Stimulated activated CD4-positive, alpha-beta T cell treated with anti-CD3 and anti-CD28 coated beads, Interleukin-15, amount 100 ng/mL, for 1 hour (primary cell): ENCODE results near the gene TFAP2C.
"Not testable (repeated sequence)": the region's sequence is repeated elsewhere in the genome, so short reads cannot be mapped to it uniquely, and the experiment has no call there.

Experiments
- DNase-seq, 2 donors: peaks; one replicate each; pipeline ENCODE4 v3.0.0-alpha.2; 2020; ENCODE audit warnings: low read depth in 1 of 2, low spot score in 1 of 2

The TFAP2C gene

GRCh38 chr20:56614196-56614595 lies 14.9 kb upstream of the TFAP2C start:
- no peak for DNase-seq

DNA sequence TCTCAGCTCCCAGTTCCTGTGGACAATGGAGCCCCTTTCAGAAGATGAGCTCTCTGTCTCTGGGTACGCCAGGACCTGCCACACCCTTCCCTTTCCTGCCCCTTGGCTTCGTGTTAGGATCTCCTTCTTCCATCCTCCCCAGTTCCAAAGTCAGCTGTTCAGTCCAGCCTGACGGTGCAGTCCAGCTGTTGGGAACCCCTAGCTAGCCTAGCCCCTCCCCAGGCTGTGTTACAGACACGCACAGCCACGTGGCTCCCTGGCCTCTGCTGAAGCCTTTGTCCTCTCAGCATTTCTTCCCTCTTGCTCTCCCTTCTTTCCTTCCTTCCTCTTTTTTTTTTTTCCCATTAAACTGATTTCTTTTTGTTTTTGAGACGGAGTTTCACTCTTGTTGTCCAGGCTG lies 12.4 kb upstream of the TFAP2C start:
- no peak for DNase-seq

- no peak for DNase-seq
Observed at GRCh38 chr20:56617489-56617888, 11.6 kb upstream of the TFAP2C start.

DNA sequence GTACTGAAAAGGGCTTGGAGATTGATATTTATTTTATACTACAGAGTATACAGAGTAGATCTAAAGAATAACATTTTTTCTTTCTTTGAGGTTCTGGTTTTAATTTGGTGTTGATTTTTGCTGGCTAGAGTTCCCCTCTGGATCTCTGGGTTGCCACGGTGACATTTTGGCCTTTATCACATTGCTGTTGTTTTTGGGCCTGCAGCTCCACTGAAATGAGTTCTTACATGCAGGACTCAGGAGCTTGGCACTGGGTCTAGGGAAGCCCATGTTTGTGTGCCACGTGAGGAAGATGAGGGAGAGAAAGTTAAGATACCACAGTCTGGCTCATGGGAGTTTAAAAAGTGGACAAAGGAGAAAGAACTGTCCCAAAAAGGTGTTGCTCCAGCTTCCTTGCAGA lies 7.4 kb upstream of the TFAP2C start:
- DNase-seq, result no peak

- not testable (repeated sequence) for DNase-seq
Observed at GRCh38 chr20:56623930-56624329, 5.2 kb upstream of the TFAP2C start.

GRCh38 chr20:56624786-56625681 lies 4.1 kb upstream of the TFAP2C start:
- DNase-seq, result no peak

- DNase-seq, result no peak
Observed at GRCh38 chr20:56625837-56626236, 3.3 kb upstream of the TFAP2C start.

DNA sequence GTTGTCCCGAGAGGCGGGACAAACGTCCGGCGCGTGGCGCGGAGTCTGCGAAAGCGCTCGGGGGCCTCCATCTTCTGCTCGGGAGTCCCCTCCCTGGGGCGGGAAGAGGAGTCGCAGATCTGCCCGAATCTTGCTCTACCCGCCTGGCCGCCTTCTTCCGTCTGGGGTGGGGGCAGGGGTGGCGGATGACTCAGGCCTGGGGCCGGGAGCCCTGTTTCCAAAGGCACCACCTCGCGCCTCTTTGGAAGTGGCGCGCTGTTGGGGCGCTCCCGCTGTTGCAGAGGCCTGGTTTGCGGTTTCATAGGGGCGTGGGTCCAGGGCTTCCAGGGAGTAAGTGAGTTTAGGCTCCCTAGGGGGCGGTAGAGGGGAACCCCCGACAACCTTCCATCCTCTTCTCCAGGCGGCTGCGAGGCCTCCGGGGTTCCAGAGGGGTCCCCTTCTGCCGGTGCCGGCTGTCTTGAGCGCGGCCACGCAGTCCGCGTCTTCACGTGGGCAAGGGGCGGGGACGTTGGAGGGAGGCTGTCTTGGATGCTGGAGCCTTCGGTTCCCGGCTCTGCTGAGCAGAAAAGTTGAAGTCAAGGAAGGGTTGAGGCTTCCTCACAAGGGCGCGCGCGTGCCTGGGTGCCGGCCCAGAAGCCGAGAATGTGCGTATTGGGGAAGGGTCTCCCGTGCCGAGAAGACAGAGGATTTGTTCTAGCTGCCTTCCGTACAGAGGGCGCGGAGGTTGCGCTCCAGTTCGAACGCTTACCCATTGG lies 2.6 kb upstream of the TFAP2C start:
- no peak for DNase-seq

- no peak for DNase-seq
Observed at GRCh38 chr20:56627122-56628014, 1.7 kb upstream of the TFAP2C start.

DNA sequence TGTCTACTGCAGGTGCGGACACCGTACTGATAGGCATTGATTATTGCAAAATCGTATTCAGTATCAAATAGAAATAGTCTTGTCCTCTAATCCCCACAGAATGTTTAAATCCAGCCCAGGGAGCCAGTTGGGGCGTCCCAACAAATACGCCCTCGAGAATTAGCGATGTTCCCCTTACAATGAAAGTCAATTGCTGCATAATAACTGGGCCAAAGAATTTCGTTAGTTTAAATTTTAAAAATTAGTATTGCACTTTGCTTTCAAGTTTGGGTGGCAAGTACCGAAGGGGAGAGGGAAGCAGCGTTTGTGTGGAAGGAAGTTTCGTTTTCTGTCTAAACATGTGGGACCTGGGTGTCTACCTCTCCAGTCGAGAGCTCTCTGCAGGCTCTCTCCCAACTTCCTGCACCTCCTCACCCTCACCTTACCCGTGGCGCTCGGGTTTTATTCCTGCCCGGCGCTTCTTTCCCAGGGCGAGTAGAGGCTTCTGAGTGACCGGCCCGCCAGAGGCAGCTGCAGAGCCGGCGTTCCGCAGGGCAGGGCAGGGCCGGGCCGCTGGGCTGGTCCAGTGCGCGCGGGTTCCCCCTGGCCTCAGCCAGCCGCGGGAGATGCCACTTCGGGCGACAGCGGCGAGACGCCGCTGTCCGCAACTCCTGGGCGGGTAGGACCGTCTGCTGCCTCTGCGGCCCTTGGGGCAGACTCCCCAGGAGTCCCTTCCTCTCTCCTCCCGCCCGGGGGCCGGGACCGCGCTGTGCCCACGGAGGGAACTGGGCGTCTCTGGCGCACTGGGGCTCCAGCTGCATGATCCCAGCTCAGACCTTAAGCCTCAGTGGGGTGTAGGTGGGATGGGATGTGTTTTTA lies 862 bp upstream of the TFAP2C start:
- DNase-seq, result no peak

GRCh38 chr20:56629464-56630085 lies 469 bp downstream of the TFAP2C start:
- DNase-seq, result no peak

DNA sequence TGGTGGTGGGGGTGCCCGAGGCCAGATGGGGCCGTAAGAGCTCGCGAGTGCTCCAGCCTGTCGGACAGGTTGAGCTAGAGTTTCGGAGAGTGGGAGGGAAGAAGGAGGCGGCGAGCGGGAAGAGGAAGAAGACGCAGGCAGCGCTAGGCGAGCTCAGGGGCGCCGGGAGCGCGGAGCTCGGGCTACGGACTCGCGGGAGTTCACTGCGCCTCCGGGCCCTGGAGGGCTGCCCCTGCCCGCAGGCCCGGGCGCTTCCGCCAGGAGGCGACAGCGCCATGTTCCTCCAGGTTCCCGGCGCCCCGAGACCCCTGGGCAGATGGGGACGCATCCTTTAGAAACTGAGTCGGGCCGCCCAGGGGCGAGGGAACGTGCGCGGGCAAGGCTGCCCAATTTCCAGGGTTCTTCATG lies 984 bp downstream of the TFAP2C start:
- DNase-seq, result no peak

- DNase-seq, result no peak
Observed at GRCh38 chr20:56630506-56631317, 1.6 kb downstream of the TFAP2C start.

DNA sequence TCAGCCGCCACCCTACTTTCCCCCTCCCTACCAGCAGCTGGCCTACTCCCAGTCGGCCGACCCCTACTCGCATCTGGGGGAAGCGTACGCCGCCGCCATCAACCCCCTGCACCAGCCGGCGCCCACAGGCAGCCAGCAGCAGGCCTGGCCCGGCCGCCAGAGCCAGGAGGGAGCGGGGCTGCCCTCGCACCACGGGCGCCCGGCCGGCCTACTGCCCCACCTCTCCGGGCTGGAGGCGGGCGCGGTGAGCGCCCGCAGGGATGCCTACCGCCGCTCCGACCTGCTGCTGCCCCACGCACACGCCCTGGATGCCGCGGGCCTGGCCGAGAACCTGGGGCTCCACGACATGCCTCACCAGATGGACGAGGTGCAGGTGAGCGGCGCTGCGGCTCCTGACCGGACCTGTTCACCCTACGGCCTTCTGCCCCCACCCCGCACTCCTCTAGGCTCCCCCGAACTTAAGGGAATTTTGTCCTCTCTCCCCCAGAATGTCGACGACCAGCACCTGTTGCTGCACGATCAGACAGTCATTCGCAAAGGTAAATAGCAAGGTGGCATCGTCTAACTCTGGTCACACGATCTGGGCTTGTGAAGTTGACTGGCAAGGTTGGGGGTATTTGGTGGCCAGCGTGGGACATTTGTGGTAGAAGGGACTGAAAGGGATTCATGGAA lies 2.3 kb downstream of the TFAP2C start:
- no peak for DNase-seq

DNA sequence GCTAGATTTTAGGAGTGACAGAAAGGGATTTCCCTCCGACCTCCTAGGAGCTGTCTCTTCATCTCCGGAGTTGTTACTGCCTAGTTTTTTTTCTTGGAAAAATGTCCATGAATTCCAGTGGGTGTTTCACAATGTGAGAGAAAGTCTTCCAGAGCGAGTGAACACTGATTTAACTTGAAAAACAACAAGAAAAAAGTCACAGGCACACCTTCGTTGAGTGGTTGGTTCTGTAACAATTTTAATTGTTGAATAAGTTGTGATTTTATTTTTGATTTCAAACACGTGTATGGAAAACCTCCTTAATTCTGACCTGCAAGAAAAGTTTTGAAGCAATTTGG lies 2.9 kb downstream of the TFAP2C start:
- DNase-seq, result no peak

GRCh38 chr20:56634307-56634706 lies 5.2 kb downstream of the TFAP2C start:
- DNase-seq, result no peak

DNA sequence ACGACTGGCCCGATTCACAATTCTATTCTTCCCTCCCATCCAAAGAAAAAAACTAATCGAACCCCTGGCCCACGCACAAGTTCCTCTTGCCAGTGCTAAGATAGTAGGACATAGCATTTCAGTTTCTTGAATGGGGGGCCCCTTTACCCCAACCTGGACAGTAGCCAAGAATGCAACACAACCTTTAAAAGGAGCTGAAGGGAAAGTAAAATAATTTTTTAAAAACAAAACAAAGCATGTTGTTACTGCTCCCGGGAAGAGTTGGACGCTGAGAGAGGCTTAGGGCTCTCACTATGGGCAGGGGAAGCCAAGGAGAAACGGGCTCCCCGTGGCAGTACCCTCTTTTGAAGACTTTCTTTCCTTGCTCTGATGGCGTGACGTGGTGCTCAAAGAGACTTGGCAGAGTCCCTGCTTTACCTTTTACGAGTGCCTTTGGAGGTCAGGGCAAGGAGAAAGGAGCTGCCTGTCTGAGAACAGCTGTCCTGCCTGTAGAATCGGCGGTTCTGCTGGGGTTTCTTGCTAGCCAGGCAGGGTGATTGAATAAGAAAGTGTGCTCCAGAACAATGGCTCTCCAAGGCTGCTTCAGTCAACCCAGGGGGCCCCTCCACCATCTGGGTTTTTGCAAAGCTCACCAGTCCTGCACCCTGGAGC lies 5.8 kb downstream of the TFAP2C start:
- DNase-seq, result no peak

GRCh38 chr20:56636716-56637115 lies 7.6 kb downstream of the TFAP2C start:
- no peak for DNase-seq
